Panc1 (cell line): ENCODE data around the gene RPN2. TPM values are rescaled to one million over a fixed set of nuclear protein-coding genes. Genes with fewer than 3 reads are reported as not detected.

Experiments
- ATAC-seq: fragments of 200-7000 bp; cut with Tn5 transposase; 2 replicates; pipeline ENCODE4 v1.9.1; 2020; ENCODE audit warnings: mild to moderate bottlenecking, moderate library complexity
- BruUV-seq: library from RNA; stranded (reverse); fragments of 400-500 nt; replicated peaks from 2 replicates; lab custom pipeline; 2021; lab: Mats Ljungman, UMichigan
- CTCF ChIA-PET: fragments of 300-600 bp; sonication (Branson Sonifier 250); formaldehyde crosslinking; loops from one replicate; lab custom pipeline; 2022; ENCODE audit warnings: antibody characterized with exemption; lab: Charles Lee
- POLR2A ChIA-PET: fragments of 300-600 bp; sonication (Branson Sonifier 250); formaldehyde crosslinking; loops from one replicate; lab custom pipeline; 2022; ENCODE audit warnings: antibody characterized with exemption; lab: Charles Lee
- DNase-seq: peaks from one replicate; pipeline ENCODE4 v3.0.0-alpha.2; 2010; ENCODE audit warnings: low read depth, low spot score
- H3K27ac ChIP-seq: 2 replicates; pipeline ENCODE4 v1.5.1; 2011; ENCODE audit warnings: mild to moderate bottlenecking, low read length, inconsistent platforms
- H3K27me3 ChIP-seq: fragments of 200-500 bp; sonication (Bioruptor generic); 2 replicates; pipeline ENCODE4 v1.6.0; 2014; ENCODE audit warnings: low read length, inconsistent platforms; ENCODE audit not compliant: control insufficient read depth, insufficient read depth
- H3K36me3 ChIP-seq: fragments of 200-500 bp; sonication (Bioruptor generic); 2 replicates; pipeline ENCODE4 v1.5.1; 2014; ENCODE audit warnings: inconsistent platforms, mild to moderate bottlenecking, low read length, moderate library complexity; ENCODE audit not compliant: control insufficient read depth, insufficient read depth
- H3K4me1 ChIP-seq: 2 replicates; pipeline ENCODE4 v1.5.1; 2011; ENCODE audit warnings: inconsistent platforms, mild to moderate bottlenecking, low read length, moderate library complexity; ENCODE audit not compliant: control insufficient read depth, insufficient read depth
- H3K4me3 ChIP-seq, 2 experiments: 2 replicates each; pipeline ENCODE4 v1.5.1; 2011 to 2012; ENCODE audit warnings: low read depth in 2 of 2, low read length in 2 of 2, mild to moderate bottlenecking in 2 of 2, inconsistent platforms in 1 of 2, moderate library complexity in 1 of 2
- H3K9me3 ChIP-seq: fragments of 200-500 bp; sonication (Bioruptor generic); 2 replicates; pipeline ENCODE4 v1.5.1; 2014; ENCODE audit warnings: low read depth, mild to moderate bottlenecking, inconsistent platforms, low read length, moderate library complexity; ENCODE audit not compliant: control insufficient read depth, insufficient read depth
- POLR2AphosphoS5 ChIP-seq: IDR thresholded peaks from 2 replicates; pipeline ENCODE4 v1.6.1; 2012; ENCODE audit warnings: mild to moderate bottlenecking, low read depth, low read length, moderate library complexity
- SIN3A ChIP-seq: IDR thresholded peaks from 2 replicates; pipeline ENCODE4 v1.6.1; 2012; ENCODE audit warnings: low read depth, mild to moderate bottlenecking, low read length, moderate library complexity, borderline replicate concordance; ENCODE audit not compliant: insufficient read depth
- TCF7L2 ChIP-seq: IDR thresholded peaks from 2 replicates; pipeline ENCODE4 v1.6.1; 2011; ENCODE audit warnings: mild to moderate bottlenecking, low read depth, low read length, inconsistent platforms
- in situ Hi-C: cut with HindIII; loops from 2 replicates; pipeline ENCODE4 v1.10.0; 2016; ENCODE audit warnings: low sequenced_read_pairs, low pct_unique_long_range_greater_than_20kb
- intact Hi-C: fragments of 100-400 bp; cut with micrococcal nuclease; formaldehyde crosslinking; loops from one replicate; pipeline ENCODE4 v1.10.0; 2022; ENCODE audit not compliant: unreplicated experiment
- total RNA-seq: library from RNA; stranded (reverse); gene quantifications from one replicate; pipeline ENCODE4 v1.2.1, GENCODE V29; 2021; ENCODE audit not compliant: unreplicated experiment
- TF ChIP-seq, protein P1 (sequence below), 2 experiments: IDR thresholded peaks; 2 replicates each; pipeline ENCODE4 v1.6.1; 2011 to 2012; ENCODE audit warnings: low read depth in 2 of 2, control low read depth in 1 of 2, low read length in 1 of 2, mild to moderate bottlenecking in 1 of 2, moderate library complexity in 1 of 2; ENCODE audit not compliant: insufficient read depth in 1 of 2
- TF ChIP-seq, protein P2 (sequence below): fragments of 450-650 bp; IDR thresholded peaks from 2 replicates; pipeline ENCODE4 v1.5.1; 2017; ENCODE audit warnings: mild to moderate bottlenecking

Gene RPN2
- total RNA-seq, 1 experiment from 2014 or later, result 250 TPM

DNA sequence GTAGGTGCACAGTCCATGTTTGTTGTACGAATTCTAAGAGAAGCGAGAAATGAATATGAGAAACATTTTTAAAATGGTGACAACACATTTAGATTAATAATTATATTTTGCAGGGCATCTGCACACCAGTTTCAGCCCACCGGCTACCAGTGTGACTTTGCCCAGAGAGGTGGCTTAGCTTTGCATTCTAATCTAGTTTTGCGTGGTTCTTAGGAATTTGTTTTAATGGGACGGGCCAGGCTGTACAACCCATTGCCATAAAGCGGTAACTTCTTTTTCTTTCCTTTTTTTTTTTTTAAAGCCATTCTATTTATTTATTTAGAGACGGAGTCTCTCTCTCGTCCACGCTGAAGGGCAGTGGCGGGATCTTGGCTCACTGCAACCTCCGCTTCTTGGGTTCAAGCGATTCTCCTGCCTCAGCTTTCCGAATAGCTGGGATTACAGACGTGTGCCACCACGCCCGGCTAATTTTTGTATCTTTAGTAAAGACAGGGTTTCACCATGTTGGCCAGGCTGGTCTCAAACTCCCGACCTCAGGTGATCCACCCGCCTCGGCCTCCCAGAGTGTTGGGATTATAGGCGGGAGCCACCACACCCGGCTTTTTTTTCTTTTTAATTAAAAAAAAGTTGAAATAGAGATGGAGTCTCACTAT, 111.2 kb downstream of the RPN2 start:
- Histone ChIP-seq H3K4me1 (peaks cover 11% of the 10 kb centered on the region), H3K27me3 (no peaks in the 10 kb centered on the region), H3K9me3 (no peaks in the 10 kb centered on the region), H3K4me3 (peak overlapping the region; percentile 96 to 100), H3K36me3 (peaks cover 2% of the 10 kb centered on the region), H3K27ac (peak overlapping the region; percentile 98)
- intact Hi-C loops (no loop called here), in situ Hi-C loops (no loop called here)
- ATAC-seq, result no peak
- ChIA-PET CTCF (no interaction called here), POLR2A (interaction anchor here (1.0 kb wide), 1 partner anchor 226 kb away, joined by 6 read pairs; no protein-coding TSS in a partner anchor)
- no TSS peak for BruUV-seq
- TF ChIP-seq POLR2AphosphoS5, result no peak
- TF ChIP-seq SIN3A, result no peak
- TF ChIP-seq, protein P1, sequence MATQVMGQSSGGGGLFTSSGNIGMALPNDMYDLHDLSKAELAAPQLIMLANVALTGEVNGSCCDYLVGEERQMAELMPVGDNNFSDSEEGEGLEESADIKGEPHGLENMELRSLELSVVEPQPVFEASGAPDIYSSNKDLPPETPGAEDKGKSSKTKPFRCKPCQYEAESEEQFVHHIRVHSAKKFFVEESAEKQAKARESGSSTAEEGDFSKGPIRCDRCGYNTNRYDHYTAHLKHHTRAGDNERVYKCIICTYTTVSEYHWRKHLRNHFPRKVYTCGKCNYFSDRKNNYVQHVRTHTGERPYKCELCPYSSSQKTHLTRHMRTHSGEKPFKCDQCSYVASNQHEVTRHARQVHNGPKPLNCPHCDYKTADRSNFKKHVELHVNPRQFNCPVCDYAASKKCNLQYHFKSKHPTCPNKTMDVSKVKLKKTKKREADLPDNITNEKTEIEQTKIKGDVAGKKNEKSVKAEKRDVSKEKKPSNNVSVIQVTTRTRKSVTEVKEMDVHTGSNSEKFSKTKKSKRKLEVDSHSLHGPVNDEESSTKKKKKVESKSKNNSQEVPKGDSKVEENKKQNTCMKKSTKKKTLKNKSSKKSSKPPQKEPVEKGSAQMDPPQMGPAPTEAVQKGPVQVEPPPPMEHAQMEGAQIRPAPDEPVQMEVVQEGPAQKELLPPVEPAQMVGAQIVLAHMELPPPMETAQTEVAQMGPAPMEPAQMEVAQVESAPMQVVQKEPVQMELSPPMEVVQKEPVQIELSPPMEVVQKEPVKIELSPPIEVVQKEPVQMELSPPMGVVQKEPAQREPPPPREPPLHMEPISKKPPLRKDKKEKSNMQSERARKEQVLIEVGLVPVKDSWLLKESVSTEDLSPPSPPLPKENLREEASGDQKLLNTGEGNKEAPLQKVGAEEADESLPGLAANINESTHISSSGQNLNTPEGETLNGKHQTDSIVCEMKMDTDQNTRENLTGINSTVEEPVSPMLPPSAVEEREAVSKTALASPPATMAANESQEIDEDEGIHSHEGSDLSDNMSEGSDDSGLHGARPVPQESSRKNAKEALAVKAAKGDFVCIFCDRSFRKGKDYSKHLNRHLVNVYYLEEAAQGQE (IDR thresholded peaks at IDR 0.05; ENCODE audit: insufficient read depth in 1 of 2, low read depth in 2 of 2, low read length in 1 of 2), result no peak
- no peak for TF ChIP-seq TCF7L2
- TF ChIP-seq, protein P2, sequence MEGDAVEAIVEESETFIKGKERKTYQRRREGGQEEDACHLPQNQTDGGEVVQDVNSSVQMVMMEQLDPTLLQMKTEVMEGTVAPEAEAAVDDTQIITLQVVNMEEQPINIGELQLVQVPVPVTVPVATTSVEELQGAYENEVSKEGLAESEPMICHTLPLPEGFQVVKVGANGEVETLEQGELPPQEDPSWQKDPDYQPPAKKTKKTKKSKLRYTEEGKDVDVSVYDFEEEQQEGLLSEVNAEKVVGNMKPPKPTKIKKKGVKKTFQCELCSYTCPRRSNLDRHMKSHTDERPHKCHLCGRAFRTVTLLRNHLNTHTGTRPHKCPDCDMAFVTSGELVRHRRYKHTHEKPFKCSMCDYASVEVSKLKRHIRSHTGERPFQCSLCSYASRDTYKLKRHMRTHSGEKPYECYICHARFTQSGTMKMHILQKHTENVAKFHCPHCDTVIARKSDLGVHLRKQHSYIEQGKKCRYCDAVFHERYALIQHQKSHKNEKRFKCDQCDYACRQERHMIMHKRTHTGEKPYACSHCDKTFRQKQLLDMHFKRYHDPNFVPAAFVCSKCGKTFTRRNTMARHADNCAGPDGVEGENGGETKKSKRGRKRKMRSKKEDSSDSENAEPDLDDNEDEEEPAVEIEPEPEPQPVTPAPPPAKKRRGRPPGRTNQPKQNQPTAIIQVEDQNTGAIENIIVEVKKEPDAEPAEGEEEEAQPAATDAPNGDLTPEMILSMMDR, result no peak
- DNase-seq, result no peak

Other genes starting within 250 kb of the RPN2 start
- 16.8 TPM for gene SAMHD1, start 227.6 kb upstream of the RPN2 start, total RNA-seq
- 14.0 TPM for gene RBL1, start 83.3 kb upstream of the RPN2 start, total RNA-seq
- gene MROH8, start 218 bp downstream of the RPN2 start, total RNA-seq, result 1.8 TPM
- not detected for gene GHRH, start 82.5 kb downstream of the RPN2 start, total RNA-seq
- 36.4 TPM for gene MANBAL, start 110.3 kb downstream of the RPN2 start, total RNA-seq
- 24.9 TPM for gene SRC, start 166.8 kb downstream of the RPN2 start, total RNA-seq